GM23338 (cell line): Measurements from ENCODE around the gene DRC3. TPM values are rescaled to one million over a fixed set of nuclear protein-coding genes. Genes with fewer than 3 reads are reported as not detected.

ENCODE experiments used
- CREB1 ChIP-seq: fragments of 250-450 bp; sonication (Bioruptor Pico); IDR thresholded peaks from 2 replicates; pipeline ENCODE4 v1.5.0; 2020; ENCODE audit warnings: low read depth, mild to moderate bottlenecking, moderate library complexity
- ETS1 ChIP-seq: IDR thresholded peaks from 2 replicates; pipeline ENCODE4 v1.6.1; 2016; ENCODE audit warnings: antibody characterized with exemption
- POLR2AphosphoS5 ChIP-seq: IDR thresholded peaks from 2 replicates; pipeline ENCODE4 v1.6.1; 2016; ENCODE audit warnings: antibody characterized with exemption, low read depth
- REST ChIP-seq: IDR thresholded peaks from one replicate; pipeline ENCODE4 v1.6.1; 2018; ENCODE audit warnings: antibody characterized with exemption; ENCODE audit not compliant: unreplicated experiment
- STAT1 ChIP-seq: IDR thresholded peaks from one replicate; pipeline ENCODE4 v1.6.1; 2016; ENCODE audit warnings: antibody characterized with exemption; ENCODE audit not compliant: unreplicated experiment
- ZNF114 ChIP-seq: fragments of 250-450 bp; sonication (Bioruptor Pico); IDR thresholded peaks from 2 replicates; pipeline ENCODE4 v1.5.0; 2020; ENCODE audit warnings: mild to moderate bottlenecking, moderate library complexity
- ZNF462 ChIP-seq: fragments of 250-450 bp; sonication (Bioruptor Pico); IDR thresholded peaks from 2 replicates; pipeline ENCODE4 v1.5.0; 2020; ENCODE audit warnings: mild to moderate bottlenecking, moderate library complexity
- polyA plus RNA-seq: library from polyadenylated mRNA; unstranded; fragments of >200 nt; fragmentation: Nextera tagmentation; extraction: Ambion mirVana; gene quantifications from 2 replicates; pipeline ENCODE4 v1.2.1, GENCODE V29; 2016
- total RNA-seq: library from RNA; depleted of rRNA; stranded (reverse); fragments of >200 nt; shearing (Covaris generic); gene quantifications from 2 replicates; pipeline ENCODE4 v1.2.3, GENCODE V29; 2014; rRNA removed

The DRC3 gene
- total and polyA plus RNA-seq, 2 experiments from 2014 or later, result 1.1 TPM; not detected in 1

- TF ChIP-seq ZNF462 (no peak), REST (no peak), ETS1 (no peak), CREB1 (CRISPR knock-in tag) (no peak), STAT1 (no peak), ZNF114 (CRISPR knock-in tag) (no peak), POLR2AphosphoS5 (no peak)
Measured at GRCh38 chr17:18065546-18065945, 92.9 kb downstream of the DRC3 start (continued).

Other genes with a start within 250 kb of the DRC3 start
- gene SREBF1, start 135.9 kb upstream of the DRC3 start, total RNA-seq, result 77.7 and 85.3 TPM in 2 replicates
- gene SREBF1, start 135.9 kb upstream of the DRC3 start, polyA plus RNA-seq, result 39.6 and 43.7 TPM in 2 replicates
- 3.0 and 3.3 TPM in 2 replicates for gene TOM1L2, start 462 bp upstream of the DRC3 start, total RNA-seq
- gene TOM1L2, start 462 bp upstream of the DRC3 start, polyA plus RNA-seq, result 1.7 and 3.3 TPM in 2 replicates
- gene ATPAF2, start 66.3 kb downstream of the DRC3 start, total RNA-seq, result 25.7 and 33.4 TPM in 2 replicates
- 24.3 and 24.7 TPM in 2 replicates for gene ATPAF2, start 66.3 kb downstream of the DRC3 start, polyA plus RNA-seq
- gene GID4, start 66.5 kb downstream of the DRC3 start, total RNA-seq, result 11.2 and 11.8 TPM in 2 replicates
- 5.6 and 6.3 TPM in 2 replicates for gene GID4, start 66.5 kb downstream of the DRC3 start, polyA plus RNA-seq
- 47.4 and 48.0 TPM in 2 replicates for gene DRG2, start 115.1 kb downstream of the DRC3 start, total RNA-seq
- 32.5 and 36.2 TPM in 2 replicates for gene DRG2, start 115.1 kb downstream of the DRC3 start, polyA plus RNA-seq
- 1.0 and 1.3 TPM in 2 replicates for gene MYO15A, start 135.9 kb downstream of the DRC3 start, total RNA-seq
- gene MYO15A, start 135.9 kb downstream of the DRC3 start, polyA plus RNA-seq, result 1.1 and 2.2 TPM in 2 replicates
- 103 and 117 TPM in 2 replicates for gene ALKBH5, start 211.0 kb downstream of the DRC3 start, total RNA-seq
- 32.2 TPM in 2 replicates for gene ALKBH5, start 211.0 kb downstream of the DRC3 start, polyA plus RNA-seq